Heart right ventricle (tissue), 16 donors: ENCODE measurements around the gene CPSF4L. TPM values are rescaled to one million over a fixed set of nuclear protein-coding genes. Genes with fewer than 3 reads are reported as not detected.

Experiments
- ATAC-seq, 8 donors: fragments of 200-7000 bp; cut with Tn5 transposase; one replicate each; pipeline ENCODE4 v1.9.1; 2020; ENCODE audit warnings: mild to moderate bottlenecking in 8 of 8, moderate library complexity in 8 of 8, moderate number of reproducible peaks in 1 of 8
- DNase-seq, 2 donors: peaks; one replicate each; pipeline ENCODE4 v3.0.0-alpha.2; 2020
- H3K27ac ChIP-seq, 10 donors: fragments of 200-600 bp; sonication (generic) in 2 of 10; one replicate each; pipeline versions ENCODE4 v1.5.0 to v1.8.0; 2020 to 2022; ENCODE audit warnings: mild to moderate bottlenecking in 3 of 10
- H3K27me3 ChIP-seq, 7 donors: fragments of 200-600 bp; one replicate each; pipeline ENCODE4 v1.8.0; 2021 to 2022; ENCODE audit warnings: mild to moderate bottlenecking in 2 of 7
- H3K36me3 ChIP-seq, 9 donors: fragments of 200-600 bp; sonication (generic) in 1 of 9; one replicate each; pipeline versions ENCODE4 v1.5.0 to v1.8.0; 2020 to 2022; ENCODE audit warnings: mild to moderate bottlenecking in 2 of 9
- H3K4me1 ChIP-seq, 9 donors: fragments of 200-600 bp; sonication (generic) in 1 of 9; one replicate each; pipeline versions ENCODE4 v1.5.0 to v1.8.0; 2020 to 2022; ENCODE audit warnings: mild to moderate bottlenecking in 4 of 9
- H3K4me3 ChIP-seq, 10 donors: fragments of 200-600 bp; sonication (generic) in 2 of 10; one replicate each; pipeline versions ENCODE4 v1.5.0 to v1.8.0; 2020 to 2022; ENCODE audit warnings: mild to moderate bottlenecking in 7 of 10, moderate library complexity in 2 of 10
- H3K9me3 ChIP-seq, 11 donors: fragments of 200-600 bp in 10 of 11; sonication (generic) in 2 of 11; one replicate each; pipeline versions ENCODE4 v1.5.0 to v1.8.0; 2013 to 2022; ENCODE audit warnings: mild to moderate bottlenecking in 2 of 11, control low read depth in 1 of 11, moderate library complexity in 1 of 11
- WGBS, 2 donors: extraction: QIAGEN DNeasy Blood & Tissue Kit; methylation state at CpG; one replicate each; pipeline ENCODE4 v1.1.7; 2013; ENCODE audit warnings: inconsistent platforms in 1 of 2; 5-methylcytosine and 5-hydroxymethylcytosine counted together
- intact Hi-C, 10 donors: fragments of 100-400 bp; cut with DNase I; formaldehyde crosslinking; loops; one replicate each; pipeline versions ENCODE4 v1.11.1 to v1.14.2; 2022
- polyA plus RNA-seq, 2 donors: library from polyadenylated mRNA; stranded (reverse); fragments of 200-250 nt; gene quantifications; one replicate each; pipeline ENCODE4 v1.2.3, GENCODE V29; 2013
- total RNA-seq, 10 donors: library from RNA; stranded (reverse); fragmentation: NEBNext Ultra II Directional in 3 of 10; extraction: Animal tissue kit (Norgen Biotek cat#: 25700) in 3 of 10; gene quantifications; one replicate each; pipeline versions ENCODE4 v1.2.1 to v1.2.4, GENCODE V29; 2021 to 2023
- TF ChIP-seq, protein P1 (sequence below), 9 donors: fragments of 200-600 bp; sonication (generic) in 2 of 9; IDR thresholded peaks; one replicate each; pipeline versions ENCODE4 v1.5.0 to v1.8.0; 2021 to 2022; ENCODE audit warnings: antibody characterized with exemption in 9 of 9, mild to moderate bottlenecking in 5 of 9, moderate library complexity in 1 of 9
- donor health status: Arrhythmogenic right ventricular cardiomyopathy.
- donor health status: ischemic (EF 13 %, LVEDD 7.1; RV severe dilation, severe dysfunction).
- donor health status: healthy with polysubstance abuse.
- donor health status: DM: no; HTN: yes; CAD: no.
- donor health status: DM: no; HTN: no; CAD: no.
- donor health status: ischemic (EF 25% LVEDD 6.9; RV normal size, moderate dysfunction).
- donor health status: ischemic (EF 25% LVEDD 5.7; RV mildly dilated, moderate dysfunction).
- donor health status: healthy.
- donor health status: DM: yes; HTN: yes; CAD: no.
- donor health status: Ischemic cardiomyopathy.
- donor health status: ischemic (EF 35%, LVEDD 5.7; RV mildly dilated, moderate dysfunction).
- donor health status: nonischemic (EF 11% LVEDD 7.7; RV severe dilation, severe dysfunction).
- donor health status: DM: yes; HTN: yes; CAD: no.
- donor health status: PGD.
- donor health status: ischemic (EF 29% LVEDD 5.4; RV normal size, mild dysfunction).
- donor health status: nonischemic (EF 23%, LVEDD 6.1; RV moderate dilation, normal function).

Gene CPSF4L
- total and polyA plus RNA-seq, 12 donors = not detected

DNA sequence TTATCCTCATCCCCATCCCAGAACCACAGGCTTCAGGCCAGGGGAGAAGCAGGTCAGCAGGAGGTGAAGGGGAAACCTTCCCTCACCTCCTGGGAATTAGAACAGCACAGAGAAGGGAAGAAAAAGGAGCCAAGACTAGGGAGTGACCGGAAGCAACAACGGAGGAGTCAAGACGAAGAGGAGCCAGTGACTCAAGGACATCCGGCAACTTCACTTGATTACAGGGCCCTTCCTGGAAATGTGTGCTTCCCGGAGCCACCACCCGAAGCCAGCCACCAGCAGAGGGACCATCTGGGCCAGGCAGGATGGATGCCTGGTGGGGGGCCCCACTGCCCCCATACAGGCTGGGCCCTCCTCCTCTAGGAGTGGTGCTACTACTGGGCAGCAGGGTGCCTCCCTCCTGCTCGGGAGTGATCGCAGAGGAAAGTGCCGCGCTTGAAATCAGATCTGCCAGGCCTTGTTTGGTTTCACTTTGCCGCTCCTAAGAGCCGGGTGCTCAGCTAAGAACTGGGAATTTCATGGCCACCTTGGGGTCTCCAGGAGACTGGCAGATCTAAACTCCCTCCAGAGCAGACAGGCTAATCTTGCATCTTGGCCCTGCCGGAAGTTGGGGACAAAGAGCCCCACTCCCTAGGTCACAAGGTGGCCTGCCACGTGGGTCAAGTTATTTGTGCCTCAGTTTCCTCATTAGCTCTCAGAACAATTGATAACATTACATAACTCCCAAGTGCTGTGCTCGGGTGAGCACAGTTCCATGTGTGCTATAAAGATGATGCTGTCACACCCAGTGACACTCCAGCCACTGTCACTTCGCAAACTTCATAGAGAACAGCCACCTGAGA is 43.5 kb upstream of the CPSF4L start:
- ATAC-seq = peak; percentile 63 to 84 (median 74)
- H3K27ac ChIP-seq = peak overlapping the region; percentile 33 to 99 (median 98)
- intact Hi-C loops = loop anchor here in 3 of 10 donors (1.0 to 5.0 kb wide), 2 partner anchors 16 to 62 kb away; no protein-coding TSS in a partner anchor
- TF ChIP-seq, protein P1, sequence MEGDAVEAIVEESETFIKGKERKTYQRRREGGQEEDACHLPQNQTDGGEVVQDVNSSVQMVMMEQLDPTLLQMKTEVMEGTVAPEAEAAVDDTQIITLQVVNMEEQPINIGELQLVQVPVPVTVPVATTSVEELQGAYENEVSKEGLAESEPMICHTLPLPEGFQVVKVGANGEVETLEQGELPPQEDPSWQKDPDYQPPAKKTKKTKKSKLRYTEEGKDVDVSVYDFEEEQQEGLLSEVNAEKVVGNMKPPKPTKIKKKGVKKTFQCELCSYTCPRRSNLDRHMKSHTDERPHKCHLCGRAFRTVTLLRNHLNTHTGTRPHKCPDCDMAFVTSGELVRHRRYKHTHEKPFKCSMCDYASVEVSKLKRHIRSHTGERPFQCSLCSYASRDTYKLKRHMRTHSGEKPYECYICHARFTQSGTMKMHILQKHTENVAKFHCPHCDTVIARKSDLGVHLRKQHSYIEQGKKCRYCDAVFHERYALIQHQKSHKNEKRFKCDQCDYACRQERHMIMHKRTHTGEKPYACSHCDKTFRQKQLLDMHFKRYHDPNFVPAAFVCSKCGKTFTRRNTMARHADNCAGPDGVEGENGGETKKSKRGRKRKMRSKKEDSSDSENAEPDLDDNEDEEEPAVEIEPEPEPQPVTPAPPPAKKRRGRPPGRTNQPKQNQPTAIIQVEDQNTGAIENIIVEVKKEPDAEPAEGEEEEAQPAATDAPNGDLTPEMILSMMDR (IDR thresholded peaks at IDR 0.05) = peak in 8 of 9 donors; percentile 8 to 66 (median 46)
- 8 to 10% methylated on average over 16 of the region's 16 CpGs for WGBS, 2 donors
- H3K4me1 ChIP-seq = peaks cover 38 to 100% (median 95%) of the 10 kb centered on the region in 9 donors
- H3K9me3 ChIP-seq = no peaks in the 10 kb centered on the region
- peak overlapping the region in 9 of 10 donors; percentile 6 to 49 (median 37) for H3K4me3 ChIP-seq
- peaks cover 0 to 7% (median 0%) of the 10 kb centered on the region in 9 donors for H3K36me3 ChIP-seq
- H3K27me3 ChIP-seq = no peaks in the 10 kb centered on the region
- peak; percentile 71 to 86 for DNase-seq

DNA sequence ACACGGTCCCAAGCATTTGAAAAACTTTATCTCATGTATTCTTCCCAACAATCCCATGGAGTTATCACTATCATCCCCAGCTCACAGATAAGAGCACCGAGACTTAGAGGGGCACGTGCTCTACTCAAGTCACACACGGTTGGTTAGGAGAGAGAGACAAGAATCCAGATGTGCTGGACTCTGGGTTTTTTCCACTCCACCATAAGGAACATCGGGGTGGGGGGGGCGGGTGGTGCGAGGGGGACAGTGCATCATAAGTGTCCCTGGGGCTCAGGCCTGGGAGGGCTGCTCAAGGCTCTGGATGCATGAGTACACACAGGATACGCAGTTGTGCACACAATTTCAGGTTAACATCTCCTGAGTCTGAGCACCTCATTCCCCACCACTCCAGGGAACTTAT is 42.8 kb upstream of the CPSF4L start:
- ATAC-seq = peak; percentile 1 to 19 (median 8)
- TF ChIP-seq, protein P1 (IDR thresholded peaks at IDR 0.05) = no peak

DNA sequence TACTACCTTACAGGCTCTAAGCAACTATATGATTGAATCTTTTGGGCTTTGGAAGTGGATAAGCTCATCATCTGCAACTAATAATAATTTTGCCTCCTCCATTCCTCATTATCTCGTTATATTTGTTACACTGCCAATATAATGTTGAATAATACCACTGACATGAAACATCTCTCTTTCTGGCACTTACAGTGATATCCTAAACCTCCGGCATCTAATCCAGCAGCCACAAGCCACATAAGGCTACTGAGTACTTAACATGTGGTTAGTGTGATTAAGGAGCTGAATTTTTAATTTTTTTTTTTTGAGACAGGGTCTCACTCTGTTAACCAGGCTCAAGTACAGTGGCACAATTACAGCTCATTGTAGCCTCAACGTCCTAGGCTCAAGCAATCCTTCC is 40.5 kb upstream of the CPSF4L start:
- H3K4me1 ChIP-seq = peaks cover 28 to 100% (median 89%) of the 10 kb centered on the region in 9 donors
- WGBS, 2 donors = 37 to 49% methylated on average over 3 of the region's 3 CpGs
- no peaks in the 10 kb centered on the region for H3K9me3 ChIP-seq
- no peak overlapping the region for H3K4me3 ChIP-seq
- TF ChIP-seq, protein P1 (IDR thresholded peaks at IDR 0.05) = no peak
- DNase-seq = no peak
- ATAC-seq = no peak
- H3K27me3 ChIP-seq = no peaks in the 10 kb centered on the region
- H3K36me3 ChIP-seq = peaks cover 0 to 7% (median 0%) of the 10 kb centered on the region in 9 donors
- H3K27ac ChIP-seq = peak overlapping the region in 5 of 10 donors; percentile 16 to 49 (median 29)
- intact Hi-C loops = no loop called here

More for the DNA sequence above, 42.8 kb upstream of the CPSF4L start:
- Histone ChIP-seq H3K36me3 (peaks cover 0 to 7% (median 0%) of the 10 kb centered on the region in 9 donors), H3K27ac (peak overlapping the region; percentile 33 to 99 (median 98)), H3K4me3 (peak overlapping the region in 8 of 10 donors; percentile 6 to 49 (median 41)), H3K27me3 (no peaks in the 10 kb centered on the region), H3K9me3 (no peaks in the 10 kb centered on the region), H3K4me1 (peaks cover 34 to 100% (median 91%) of the 10 kb centered on the region in 9 donors)
- intact Hi-C loops = no loop called here
- WGBS, 2 donors = 16 to 18% methylated on average over 8 of the region's 8 CpGs
- no peak for DNase-seq

DNA sequence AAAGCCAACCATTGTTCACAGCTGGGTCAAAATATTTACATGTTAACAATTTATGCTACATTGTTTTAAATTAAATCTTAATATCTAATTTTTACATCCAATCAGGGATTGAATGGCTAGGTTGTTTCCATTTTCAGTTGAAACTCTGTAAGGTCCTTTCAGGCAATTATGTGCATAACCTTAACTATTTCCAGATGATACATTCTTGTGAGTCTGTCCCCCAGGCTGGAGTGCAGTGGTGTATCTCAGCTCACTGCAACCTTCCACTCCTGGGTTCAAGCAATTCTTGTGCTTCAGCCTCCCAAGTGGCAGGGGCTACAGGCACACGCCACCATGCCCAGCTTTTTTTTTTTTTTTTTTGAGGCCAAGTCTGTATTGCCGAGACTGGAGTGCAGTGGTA is 39.7 kb upstream of the CPSF4L start:
- no peak overlapping the region for H3K4me3 ChIP-seq

More for the DNA sequence above, 39.7 kb upstream of the CPSF4L start:
- intact Hi-C loops = no loop called here
- Histone ChIP-seq H3K36me3 (no peaks in the 10 kb centered on the region), H3K27me3 (no peaks in the 10 kb centered on the region), H3K9me3 (no peaks in the 10 kb centered on the region), H3K27ac (peak overlapping the region in 4 of 10 donors; percentile 16 to 49 (median 30)), H3K4me1 (peaks cover 21 to 99% (median 81%) of the 10 kb centered on the region in 9 donors)
- TF ChIP-seq, protein P1 (IDR thresholded peaks at IDR 0.05) = no peak
- no peak for ATAC-seq
- no peak for DNase-seq
- WGBS, 2 donors = 92 to 94% methylated on average over 2 of the region's 2 CpGs
